HG03378 (cell line): ENCODE results near the gene MYOCD.

ENCODE experiments used
- ATAC-seq: cut with Tn5 transposase; IDR thresholded peaks from one replicate; pipeline ENCODE4 v1.9.1; 2021; ENCODE audit warnings: mild to moderate bottlenecking, moderate library complexity; ENCODE audit not compliant: unreplicated experiment

MYOCD gene

DNA sequence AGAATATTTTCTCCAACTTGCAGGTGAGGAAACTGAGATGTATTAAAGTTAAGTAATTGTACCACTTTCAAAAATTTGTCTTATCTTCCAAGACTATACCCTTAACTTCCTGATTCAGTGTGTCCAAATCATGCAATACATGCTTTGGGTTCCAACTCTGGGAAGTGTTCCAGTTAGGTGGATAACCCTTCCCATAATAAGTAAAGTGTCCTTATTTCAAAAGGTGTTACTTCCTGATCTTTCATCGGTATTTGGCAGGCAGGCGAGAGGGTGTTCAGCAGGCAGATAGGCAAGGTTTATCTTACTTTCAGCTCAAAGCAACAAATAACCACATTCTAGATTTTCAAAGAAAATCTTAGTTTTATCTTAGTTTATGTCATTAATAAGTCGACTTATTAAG lies 77.4 kb downstream of the MYOCD start:
- no peak for ATAC-seq

GRCh38 chr17:12744298-12744697 lies 78.6 kb downstream of the MYOCD start:
- ATAC-seq, result no peak

- no peak for ATAC-seq
Observed at GRCh38 chr17:12744786-12745185, 79.1 kb downstream of the MYOCD start.

DNA sequence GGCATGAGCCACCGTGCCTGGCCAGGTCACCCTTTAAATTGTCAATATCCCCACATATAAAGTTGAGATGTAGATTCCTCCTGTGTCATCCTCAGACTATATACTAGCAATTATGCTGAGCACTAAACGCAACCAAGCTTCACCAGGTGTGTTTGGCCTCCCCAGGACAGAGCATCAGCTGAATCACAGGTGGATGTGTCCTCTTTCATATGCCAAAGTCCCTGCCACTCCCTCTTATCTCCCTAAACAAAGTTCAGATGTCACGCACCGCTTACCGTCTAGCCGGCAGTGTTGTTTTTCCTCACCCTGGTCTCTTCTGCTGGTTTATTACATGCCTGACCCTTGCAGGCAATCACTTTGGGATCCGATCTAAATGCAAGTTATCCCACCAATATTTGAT lies 79.8 kb downstream of the MYOCD start:
- no peak for ATAC-seq

DNA sequence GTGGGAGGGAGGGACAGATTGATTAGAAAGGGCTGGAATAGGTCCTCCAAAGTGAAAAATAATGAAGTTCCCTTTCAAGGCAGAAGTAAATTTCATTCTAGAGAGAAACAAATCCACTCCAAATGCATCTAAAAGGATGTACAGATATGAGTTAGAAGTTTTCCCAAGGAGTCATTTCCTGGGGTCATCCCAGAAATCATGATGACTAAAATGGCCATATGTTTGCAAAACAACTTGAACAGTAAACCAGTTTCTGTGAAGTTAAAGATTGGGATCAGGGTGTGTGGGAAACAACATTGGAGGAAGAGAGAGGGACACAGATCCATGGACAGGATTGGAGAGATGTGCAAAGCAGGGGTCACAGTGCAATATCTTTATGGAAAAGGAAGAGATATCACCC lies 91.1 kb downstream of the MYOCD start:
- no peak for ATAC-seq

DNA sequence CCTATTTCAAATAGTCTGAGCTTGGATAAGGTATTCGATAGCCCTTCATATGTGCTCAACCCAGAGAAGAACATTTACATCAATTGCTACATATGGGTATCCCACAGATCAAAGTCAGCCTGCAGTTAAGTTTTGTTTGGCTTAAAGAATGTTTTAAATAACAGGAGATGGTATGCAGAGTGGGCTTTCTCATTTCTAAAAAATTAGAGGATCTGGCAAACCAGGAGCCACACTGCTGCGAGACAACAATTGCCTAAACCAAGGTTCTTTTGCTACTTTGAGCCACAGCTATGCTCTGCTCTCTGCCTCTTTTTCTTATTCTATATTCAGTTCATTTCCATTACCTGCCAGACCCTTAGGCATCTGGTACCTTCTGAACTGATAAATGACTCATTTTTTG lies 93.4 kb downstream of the MYOCD start:
- no peak for ATAC-seq

- ATAC-seq, result no peak
Observed at GRCh38 chr17:12765548-12765947, 99.9 kb downstream of the MYOCD start.

DNA sequence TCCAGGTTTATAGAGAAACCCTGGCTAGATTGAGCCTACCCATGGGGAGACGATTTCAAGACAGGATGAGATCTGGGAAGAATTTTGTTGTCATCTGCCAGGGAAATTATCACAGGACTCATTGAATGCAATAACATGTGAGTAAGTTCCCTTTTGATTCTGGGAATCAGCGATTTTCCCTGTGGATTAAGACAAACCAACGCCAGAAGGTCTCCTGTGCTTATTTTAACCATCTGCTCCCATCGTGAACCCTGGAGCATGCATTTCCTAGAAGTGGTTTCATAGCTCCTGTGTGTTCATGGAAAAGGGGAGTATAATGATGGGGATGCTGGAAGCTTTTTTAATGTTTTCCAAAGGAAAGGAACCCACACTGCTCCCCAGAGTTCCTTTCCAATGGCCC lies 102.6 kb downstream of the MYOCD start:
- ATAC-seq, result no peak

GRCh38 chr17:12769981-12770380 lies 104.3 kb downstream of the MYOCD start:
- no peak for ATAC-seq

GRCh38 chr17:12773153-12773552 lies 107.5 kb downstream of the MYOCD start:
- no peak for ATAC-seq

- ATAC-seq, result peak; percentile 86
Observed at GRCh38 chr17:12789075-12789480, 123.4 kb downstream of the MYOCD start.

- peak; percentile 62 for ATAC-seq
Observed at GRCh38 chr17:12789481-12790248, 124.0 kb downstream of the MYOCD start, which contains the start of gene ARHGAP44. Gene ARHGAP44 (plus strand): TSS chr17:12789498. CDS start chr17:12789839, 341 bp downstream.

DNA sequence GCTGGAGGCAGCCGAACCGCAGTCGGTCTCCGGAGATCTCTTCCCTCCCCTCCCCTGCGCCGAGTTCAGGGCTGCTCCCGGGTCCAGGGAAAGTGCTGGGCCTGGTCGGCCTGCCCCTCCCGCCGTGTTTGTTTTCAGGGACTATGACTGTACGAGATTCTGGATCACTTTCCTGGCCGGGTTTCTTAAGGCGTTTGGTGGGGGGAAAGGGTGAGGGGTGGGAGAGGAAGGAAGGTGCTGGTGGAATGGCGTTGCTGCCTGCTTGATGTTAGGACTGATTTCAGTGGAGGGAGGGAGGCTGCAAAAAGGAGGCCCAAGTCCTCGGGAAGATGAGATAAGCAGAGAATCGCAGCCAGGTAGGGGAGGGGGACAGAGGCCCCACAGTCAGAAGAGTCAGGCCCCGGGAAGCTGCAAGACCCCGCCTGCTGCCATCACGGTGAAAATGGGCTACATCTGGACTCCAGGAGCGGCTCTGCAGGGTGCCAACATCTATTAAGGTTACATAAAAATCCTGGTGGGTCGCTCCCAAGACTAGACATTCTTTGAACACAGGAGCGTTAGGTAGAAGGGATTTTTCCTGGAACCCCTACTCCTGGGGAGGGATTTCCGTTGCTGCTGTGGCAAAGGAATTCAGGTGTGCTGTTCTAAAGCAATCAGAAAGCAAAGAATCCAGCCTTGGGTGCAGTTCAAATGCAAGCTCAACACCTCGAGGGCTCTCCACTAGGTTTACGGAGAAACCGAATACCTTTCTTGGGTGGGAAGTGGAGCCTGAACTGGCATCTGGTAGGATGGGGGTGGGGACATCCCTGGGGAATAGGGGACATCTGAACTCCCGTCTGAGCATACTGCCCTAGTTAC lies 124.8 kb downstream of the MYOCD start:
- no peak for ATAC-seq

DNA sequence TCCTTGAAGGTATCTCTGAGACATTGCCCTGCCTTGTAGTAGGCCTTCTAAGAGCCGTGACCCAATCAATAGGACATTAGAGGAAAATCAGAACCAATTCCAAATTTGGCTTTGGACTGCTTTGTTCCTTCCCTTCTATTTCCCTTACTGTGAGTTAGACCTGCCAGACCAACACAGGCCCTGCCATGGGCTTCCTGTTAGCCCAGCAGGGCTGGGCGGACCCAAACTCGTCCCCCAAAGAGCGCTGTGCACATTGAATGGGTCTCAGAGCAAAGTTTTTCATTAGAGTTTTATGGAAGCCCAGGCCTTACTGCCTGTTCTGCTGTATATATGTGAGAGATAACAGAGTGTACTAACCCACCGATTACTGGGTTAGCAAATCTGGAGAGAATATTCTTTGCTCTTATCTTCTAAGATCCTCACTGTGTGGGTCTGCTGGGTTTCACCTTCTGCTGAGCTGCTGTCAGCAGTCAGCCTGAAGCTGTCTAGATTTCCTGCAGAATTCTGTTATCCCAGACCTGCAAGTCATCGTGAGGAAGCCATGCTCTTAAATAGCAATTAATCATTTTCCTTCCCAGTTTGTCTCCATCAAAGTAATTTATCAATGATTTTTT lies 129.3 kb downstream of the MYOCD start:
- no peak for ATAC-seq

DNA sequence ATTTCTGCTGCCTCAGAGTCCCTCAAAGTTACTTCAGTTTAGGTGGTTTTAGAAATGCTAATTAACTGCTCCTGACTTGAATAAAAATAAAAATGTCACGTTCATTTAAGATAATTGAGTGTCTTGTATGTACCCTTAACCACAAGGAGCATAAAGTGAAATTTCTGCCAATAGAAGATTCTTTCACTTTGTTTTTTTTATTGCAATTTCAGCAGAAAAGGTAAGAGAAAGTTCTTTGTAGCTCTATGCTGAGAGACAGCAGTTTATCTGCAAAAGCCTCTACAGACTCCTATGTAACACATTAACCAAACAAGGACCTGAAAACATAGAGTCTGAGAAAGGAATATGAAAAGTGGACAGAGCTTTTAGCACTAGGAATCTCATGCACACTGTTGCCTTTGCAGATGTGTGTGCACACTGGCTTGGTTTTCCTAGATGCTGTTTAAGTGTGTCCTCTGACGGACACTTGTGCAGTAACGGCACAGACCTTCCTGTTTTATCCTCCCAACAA lies 135.2 kb downstream of the MYOCD start:
- ATAC-seq, result no peak

- no peak for ATAC-seq
Observed at GRCh38 chr17:12806630-12807029, 140.9 kb downstream of the MYOCD start.

DNA sequence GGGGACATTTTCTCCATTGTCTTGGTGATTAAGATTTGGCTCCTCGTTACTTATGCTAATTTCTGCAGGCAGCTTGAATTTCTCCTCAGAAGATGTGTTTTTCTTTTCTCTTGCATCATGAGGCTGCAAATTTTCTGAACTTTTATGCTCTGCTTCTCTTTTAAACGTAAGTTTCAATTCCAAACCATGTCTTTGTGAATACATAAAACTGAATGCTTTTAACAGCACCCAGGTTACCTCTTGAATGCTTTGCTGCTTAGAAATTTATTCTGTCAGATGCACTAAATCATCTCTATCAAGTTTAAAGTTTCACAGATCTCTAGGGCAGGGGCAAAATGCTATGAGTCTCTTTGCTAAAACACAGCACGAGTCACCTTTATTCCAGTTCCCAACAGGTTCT lies 143.0 kb downstream of the MYOCD start:
- ATAC-seq, result no peak

GRCh38 chr17:12812877-12813276 lies 147.2 kb downstream of the MYOCD start:
- ATAC-seq, result no peak

GRCh38 chr17:12813664-12814063 lies 148.0 kb downstream of the MYOCD start:
- ATAC-seq, result no peak

- ATAC-seq, result no peak
Observed at GRCh38 chr17:12814718-12815117, 149.0 kb downstream of the MYOCD start.

DNA sequence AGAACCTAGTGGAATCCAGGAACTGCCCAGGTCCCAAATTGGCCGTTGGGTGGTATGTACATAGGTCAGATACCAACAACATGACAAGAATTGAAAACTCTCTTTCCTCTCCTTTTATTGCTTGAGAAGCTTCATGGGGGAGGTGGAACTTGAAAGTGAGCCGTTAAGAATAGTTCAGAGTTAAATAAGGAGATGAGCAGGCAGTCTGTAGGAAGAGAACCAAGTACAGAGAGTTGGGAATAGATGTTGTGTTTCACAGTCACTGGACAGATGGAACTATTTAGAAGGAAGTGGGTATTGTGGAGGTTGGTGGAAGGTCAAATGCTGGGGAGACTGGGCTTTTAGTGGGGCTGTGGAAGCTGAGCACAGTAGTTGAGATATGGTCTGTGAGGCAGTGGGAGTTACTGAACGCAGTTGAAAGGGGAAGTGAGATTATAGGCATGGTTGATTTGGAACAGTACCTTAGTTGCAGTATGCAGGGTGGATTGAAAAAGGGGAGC lies 150.0 kb downstream of the MYOCD start:
- ATAC-seq, result peak; percentile 100
